HG03460 (cell line): ENCODE data around the gene JAM3.
"Not testable (repeated sequence)": the region's sequence is repeated elsewhere in the genome, so short reads cannot be mapped to it uniquely, and the experiment has no call there.

Source experiments
- ATAC-seq: cut with Tn5 transposase; IDR thresholded peaks from one replicate; pipeline ENCODE4 v1.9.1; 2021; ENCODE audit not compliant: unreplicated experiment

The JAM3 gene

GRCh38 chr11:134171951-134172350, 103.1 kb downstream of the JAM3 start:
- ATAC-seq, result no peak

- no peak for ATAC-seq
These were observed 104.4 kb downstream of the JAM3 start for GRCh38 chr11:134173296-134173695.

GRCh38 chr11:134176284-134176683, 107.4 kb downstream of the JAM3 start:
- ATAC-seq, result no peak

- ATAC-seq, result no peak
These were observed 109.3 kb downstream of the JAM3 start for GRCh38 chr11:134178032-134178674.

GRCh38 chr11:134181707-134182106, 112.8 kb downstream of the JAM3 start:
- no peak for ATAC-seq

GRCh38 chr11:134188092-134188491, 119.2 kb downstream of the JAM3 start:
- not testable (repeated sequence) for ATAC-seq

- no peak for ATAC-seq
These were observed 127.9 kb downstream of the JAM3 start for GRCh38 chr11:134196756-134197155.

- no peak for ATAC-seq
These were observed 130.7 kb downstream of the JAM3 start for GRCh38 chr11:134199531-134199930.

GRCh38 chr11:134200688-134201087, 131.8 kb downstream of the JAM3 start:
- ATAC-seq, result no peak
